Fibroblast of gingiva (primary cell): ENCODE data around the gene MFN1.

Experiments
- DNase-seq: peaks from one replicate; pipeline ENCODE4 v3.0.0-alpha.2; 2011; ENCODE audit warnings: low read depth

Gene MFN1

DNA sequence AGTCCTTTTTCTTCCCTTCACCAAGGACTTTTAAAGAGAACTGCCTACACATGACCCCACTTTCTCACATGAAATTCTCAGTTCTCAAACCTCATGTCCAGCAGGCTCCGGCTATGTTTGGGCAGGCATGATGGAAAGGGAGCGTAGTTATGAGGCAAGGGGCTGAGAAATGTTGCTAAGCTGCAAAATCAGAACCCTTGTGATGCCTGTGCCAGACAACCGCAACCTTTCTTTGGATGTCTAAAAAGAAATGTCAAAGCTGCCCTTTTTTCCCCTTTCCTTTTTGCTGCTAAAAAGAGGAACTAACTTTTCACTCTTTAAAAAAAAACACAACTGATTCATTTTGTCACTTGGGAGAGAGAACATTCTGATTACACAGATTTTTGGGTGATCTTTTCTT is 84.5 kb downstream of the MFN1 start:
- DNase-seq = no peak

DNA sequence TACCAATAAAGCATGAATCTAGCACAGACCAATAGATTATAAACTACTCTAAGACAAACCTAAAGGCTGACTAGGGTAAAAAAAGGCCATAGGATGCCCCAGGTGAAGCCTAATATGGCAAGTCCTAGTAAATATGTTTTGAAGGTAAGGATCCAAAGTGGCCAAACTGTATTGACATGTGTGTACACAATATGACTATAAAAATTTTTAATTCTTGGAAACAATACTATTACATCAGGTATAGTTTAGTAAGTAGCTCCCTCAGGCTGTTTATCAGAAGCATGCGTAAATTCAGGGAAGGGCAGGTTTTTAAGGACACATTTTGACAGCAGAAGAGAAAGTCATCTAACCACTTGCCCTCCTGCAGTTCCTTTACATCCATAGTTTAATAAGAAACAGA is 84.9 kb downstream of the MFN1 start:
- no peak for DNase-seq

DNA sequence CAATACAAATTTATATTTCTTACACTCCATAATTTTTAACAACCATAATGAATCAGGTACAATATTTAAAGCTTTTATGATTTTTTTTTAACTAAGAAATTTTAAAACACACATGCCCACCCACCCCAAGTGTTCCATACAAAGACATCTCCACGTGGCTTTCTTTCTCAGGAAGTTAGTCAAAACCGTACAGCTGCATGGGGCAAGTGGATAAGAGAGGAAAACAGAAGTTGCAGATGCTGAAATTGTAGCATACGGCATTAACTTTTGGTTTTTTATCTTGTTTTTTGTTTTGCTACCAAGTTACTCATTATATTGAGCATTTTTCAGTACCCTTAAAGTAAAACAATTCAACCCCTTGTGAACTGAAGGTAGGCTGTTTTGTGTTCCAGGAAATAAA is 89.0 kb downstream of the MFN1 start:
- DNase-seq = no peak

DNA sequence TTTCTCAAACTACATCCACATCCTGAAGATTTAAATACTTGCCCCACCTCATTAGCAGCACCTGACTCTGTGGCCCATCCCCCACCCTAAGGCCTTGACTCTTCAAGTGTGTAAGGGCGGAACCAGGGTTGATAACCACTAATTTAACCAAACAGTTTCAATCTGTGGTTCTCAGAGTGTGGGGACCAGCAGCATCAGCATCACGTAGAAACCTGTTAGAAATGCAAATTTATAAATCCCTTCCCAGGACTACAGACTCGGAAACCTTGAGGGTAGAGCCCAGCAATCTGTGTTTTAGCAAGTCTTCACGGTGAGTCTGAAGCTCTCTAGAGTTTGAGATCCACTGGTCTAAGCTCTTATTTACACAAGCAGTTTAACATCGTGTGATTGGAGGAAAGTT is 91.3 kb downstream of the MFN1 start:
- no peak for DNase-seq
